A673 (cell line): Measurements from ENCODE around the gene FZD7. TPM values are rescaled to one million over a fixed set of nuclear protein-coding genes. Genes with fewer than 3 reads are reported as not detected.

Source experiments
- BruUV-seq: library from RNA; stranded (reverse); fragments of 400-500 nt; replicated peaks from 2 replicates; lab custom pipeline; 2021; lab: Mats Ljungman, UMichigan
- CTCF ChIA-PET: fragments of 300-600 bp; sonication (Branson Sonifier 250); formaldehyde crosslinking; loops from one replicate; lab custom pipeline; 2022; ENCODE audit warnings: antibody characterized with exemption; lab: Charles Lee
- POLR2A ChIA-PET: fragments of 300-600 bp; sonication (Branson Sonifier 250); formaldehyde crosslinking; loops from one replicate; lab custom pipeline; 2022; ENCODE audit warnings: antibody characterized with exemption; ENCODE audit not compliant: low non-redundant PET; lab: Charles Lee
- DNase-seq: peaks from one replicate; pipeline ENCODE4 v3.0.0-alpha.2; 2015; ENCODE audit warnings: low spot score
- H3K27ac ChIP-seq: fragments of 200-600 bp; sonication (generic); 2 replicates; pipeline ENCODE4 v1.5.1; 2016; ENCODE audit warnings: mixed run types, low read depth, mild to moderate bottlenecking, mixed read lengths, antibody characterized with exemption, low read length; ENCODE audit not compliant: poor library complexity, severe bottlenecking
- H3K27me3 ChIP-seq: fragments of 200-600 bp; sonication (generic); replicated peaks from 2 replicates; pipeline ENCODE4 v1.6.1; 2017; ENCODE audit warnings: mixed run types, low read depth, mild to moderate bottlenecking, mixed read lengths, antibody characterized with exemption, low read length; ENCODE audit not compliant: insufficient read depth, poor library complexity
- H3K36me3 ChIP-seq: fragments of 200-600 bp; sonication (generic); 2 replicates; pipeline ENCODE4 v1.6.1; 2016; ENCODE audit warnings: mixed run types, mild to moderate bottlenecking, mixed read lengths, antibody characterized with exemption, low read length; ENCODE audit not compliant: insufficient read depth, poor library complexity, severe bottlenecking
- H3K4me1 ChIP-seq: fragments of 200-600 bp; sonication (generic); 2 replicates; pipeline ENCODE4 v1.6.1; 2017; ENCODE audit warnings: mixed run types, mild to moderate bottlenecking, mixed read lengths, antibody characterized with exemption, low read length; ENCODE audit not compliant: insufficient read depth, poor library complexity, severe bottlenecking
- H3K4me3 ChIP-seq: fragments of 200-600 bp; sonication (generic); 2 replicates; pipeline ENCODE4 v1.5.1; 2016; ENCODE audit warnings: low read depth, mixed run types, mild to moderate bottlenecking, mixed read lengths, low read length; ENCODE audit not compliant: poor library complexity, severe bottlenecking
- H3K9me3 ChIP-seq: fragments of 200-600 bp; sonication (generic); 2 replicates; pipeline ENCODE4 v1.6.1; 2016; ENCODE audit warnings: mixed run types, low read depth, mild to moderate bottlenecking, mixed read lengths, antibody characterized with exemption, low read length; ENCODE audit not compliant: poor library complexity, severe bottlenecking
- EZH2 ChIP-seq: fragments of 200-600 bp; sonication (generic); IDR thresholded peaks from 2 replicates; pipeline ENCODE4 v1.6.1; 2017; ENCODE audit warnings: borderline replicate concordance, low read depth, mild to moderate bottlenecking, mixed read lengths, antibody characterized with exemption, low read length; ENCODE audit not compliant: poor library complexity, severe bottlenecking
- intact Hi-C: fragments of 100-400 bp; cut with micrococcal nuclease; formaldehyde crosslinking; loops from one replicate; pipeline ENCODE4 v1.10.0; 2022; ENCODE audit not compliant: unreplicated experiment
- total RNA-seq: library from RNA; stranded (reverse); gene quantifications from 2 replicates; pipeline ENCODE4 v1.2.3, GENCODE V29; 2021
- TF ChIP-seq, protein P1 (sequence below): fragments of 300-800, 200-600 bp; sonication (generic); conservative IDR thresholded peaks from 2 replicates; pipeline ENCODE4 v1.5.1; 2017; ENCODE audit warnings: low read depth, mild to moderate bottlenecking, antibody characterized with exemption, low read length, moderate library complexity, mixed read lengths

Gene FZD7
- total RNA-seq, 1 experiment from 2014 or later = 14.1 TPM

DNA sequence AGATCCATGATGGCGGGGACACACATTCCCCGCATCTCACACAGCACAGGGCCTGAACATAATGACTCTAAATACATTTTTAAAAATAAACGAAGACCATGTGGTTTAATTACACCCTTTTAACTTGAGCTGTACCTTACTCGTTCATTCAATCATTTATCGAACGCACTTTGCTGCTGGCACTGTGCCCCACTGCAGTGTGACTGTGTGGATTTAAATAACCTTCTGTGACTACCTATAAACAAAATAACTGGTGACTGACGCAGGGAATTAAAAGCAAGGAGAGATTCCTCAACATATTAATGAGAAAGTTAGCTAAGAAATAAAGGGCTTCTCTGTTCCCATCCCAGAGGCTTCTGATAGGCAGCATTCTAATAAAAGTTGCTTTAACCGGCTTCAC is 10.9 kb upstream of the FZD7 start:
- BruUV-seq = no TSS peak
- CTCF ChIA-PET = no interaction called here
- H3K9me3 ChIP-seq = no peaks in the 10 kb centered on the region

GRCh38 chr2:202023198-202023903 is 10.3 kb upstream of the FZD7 start:
- ChIA-PET CTCF (no interaction called here), POLR2A (no interaction called here)
- BruUV-seq = no TSS peak
- H3K36me3 ChIP-seq = no peaks in the 10 kb centered on the region
- TF ChIP-seq, protein P1, sequence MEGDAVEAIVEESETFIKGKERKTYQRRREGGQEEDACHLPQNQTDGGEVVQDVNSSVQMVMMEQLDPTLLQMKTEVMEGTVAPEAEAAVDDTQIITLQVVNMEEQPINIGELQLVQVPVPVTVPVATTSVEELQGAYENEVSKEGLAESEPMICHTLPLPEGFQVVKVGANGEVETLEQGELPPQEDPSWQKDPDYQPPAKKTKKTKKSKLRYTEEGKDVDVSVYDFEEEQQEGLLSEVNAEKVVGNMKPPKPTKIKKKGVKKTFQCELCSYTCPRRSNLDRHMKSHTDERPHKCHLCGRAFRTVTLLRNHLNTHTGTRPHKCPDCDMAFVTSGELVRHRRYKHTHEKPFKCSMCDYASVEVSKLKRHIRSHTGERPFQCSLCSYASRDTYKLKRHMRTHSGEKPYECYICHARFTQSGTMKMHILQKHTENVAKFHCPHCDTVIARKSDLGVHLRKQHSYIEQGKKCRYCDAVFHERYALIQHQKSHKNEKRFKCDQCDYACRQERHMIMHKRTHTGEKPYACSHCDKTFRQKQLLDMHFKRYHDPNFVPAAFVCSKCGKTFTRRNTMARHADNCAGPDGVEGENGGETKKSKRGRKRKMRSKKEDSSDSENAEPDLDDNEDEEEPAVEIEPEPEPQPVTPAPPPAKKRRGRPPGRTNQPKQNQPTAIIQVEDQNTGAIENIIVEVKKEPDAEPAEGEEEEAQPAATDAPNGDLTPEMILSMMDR = no peak
- TF ChIP-seq EZH2 = no peak
- intact Hi-C loops = no loop called here
- no peaks in the 10 kb centered on the region for H3K4me1 ChIP-seq
- H3K27me3 ChIP-seq = no peaks in the 10 kb centered on the region
- no peak overlapping the region for H3K4me3 ChIP-seq
- H3K9me3 ChIP-seq = no peaks in the 10 kb centered on the region
- no peak overlapping the region for H3K27ac ChIP-seq
- no peak for DNase-seq

More for the DNA sequence above, 10.9 kb upstream of the FZD7 start:
- H3K27ac ChIP-seq = no peak overlapping the region
- DNase-seq = no peak
- H3K36me3 ChIP-seq = no peaks in the 10 kb centered on the region
- TF ChIP-seq, protein P1 = no peak
- no peaks in the 10 kb centered on the region for H3K4me1 ChIP-seq
- intact Hi-C loops = no loop called here
- POLR2A ChIA-PET = no interaction called here
- no peak overlapping the region for H3K4me3 ChIP-seq
- H3K27me3 ChIP-seq = no peaks in the 10 kb centered on the region

GRCh38 chr2:202023904-202024266 is 9.8 kb upstream of the FZD7 start:
- intact Hi-C loops = no loop called here
- no peak for DNase-seq
- TF ChIP-seq, protein P1 = no peak
- no peak for TF ChIP-seq EZH2
- H3K4me3 ChIP-seq = no peak overlapping the region
- H3K27ac ChIP-seq = no peak overlapping the region
- CTCF ChIA-PET = no interaction called here
- POLR2A ChIA-PET = no interaction called here
- no peaks in the 10 kb centered on the region for H3K9me3 ChIP-seq
- no peaks in the 10 kb centered on the region for H3K27me3 ChIP-seq
- BruUV-seq = no TSS peak
- H3K36me3 ChIP-seq = no peaks in the 10 kb centered on the region
- no peaks in the 10 kb centered on the region for H3K4me1 ChIP-seq
